Neural cell (in vitro differentiated cells): Measurements from ENCODE around the gene SSBP3. TPM values are rescaled to one million over a fixed set of nuclear protein-coding genes. Genes with fewer than 3 reads are reported as not detected.

Experiments used
- H2AFZ ChIP-seq: fragments of 200-600, 300-800 bp; sonication (generic), shearing (Covaris generic); 2 replicates; pipeline ENCODE4 v1.6.0; 2014; ENCODE audit warnings: low read depth, mild to moderate bottlenecking, antibody characterized with exemption, low read length, moderate library complexity
- H3F3A ChIP-seq: fragments of 200-600 bp; shearing (Covaris generic); 2 replicates; pipeline ENCODE4 v1.6.1; 2016; ENCODE audit warnings: mild to moderate bottlenecking, moderate library complexity, mixed read lengths, antibody characterized with exemption, low read length; ENCODE audit not compliant: insufficient read depth, poor library complexity, severe bottlenecking
- H3K27ac ChIP-seq: fragments of 200-600, 300-800 bp; sonication (generic), shearing (Covaris generic); 2 replicates; pipeline ENCODE4 v1.5.1; 2014; ENCODE audit warnings: mild to moderate bottlenecking, low read length, moderate library complexity
- H3K27me3 ChIP-seq: fragments of 300-800, 200-600 bp; sonication (generic), shearing (Covaris generic); 2 replicates; pipeline ENCODE4 v1.6.0; 2014; ENCODE audit warnings: mild to moderate bottlenecking, low read depth, low read length, moderate library complexity; ENCODE audit not compliant: insufficient read depth
- H3K36me3 ChIP-seq: fragments of 300-800, 200-600 bp; sonication (generic), shearing (Covaris generic); 2 replicates; pipeline ENCODE4 v1.5.1; 2014; ENCODE audit warnings: mild to moderate bottlenecking, antibody characterized with exemption, low read length, moderate library complexity; ENCODE audit not compliant: insufficient read depth
- H3K4me2 ChIP-seq: fragments of 300-800, 200-600 bp; sonication (generic), shearing (Covaris generic); 2 replicates; pipeline ENCODE4 v1.6.0; 2014; ENCODE audit warnings: mild to moderate bottlenecking, low read length
- H3K4me3 ChIP-seq: fragments of 300-800, 200-600 bp; sonication (generic), shearing (Covaris generic); 2 replicates; pipeline ENCODE4 v1.5.1; 2014; ENCODE audit warnings: mild to moderate bottlenecking, low read length, moderate library complexity
- H3K79me2 ChIP-seq: fragments of 200-600 bp; shearing (Covaris generic); replicated peaks from 2 replicates; pipeline ENCODE4 v1.6.0; 2014; ENCODE audit warnings: mild to moderate bottlenecking, low read length, moderate library complexity; ENCODE audit not compliant: insufficient read depth
- H3K9ac ChIP-seq: fragments of 300-800, 200-600 bp; sonication (generic), shearing (Covaris generic); 2 replicates; pipeline ENCODE4 v1.6.1; 2016; ENCODE audit warnings: mild to moderate bottlenecking, low read length, mixed read lengths
- H3K9me2 ChIP-seq: fragments of 200-600 bp; shearing (Covaris generic); 2 replicates; pipeline ENCODE4 v1.6.1; 2016; ENCODE audit warnings: mild to moderate bottlenecking, low read length, mixed read lengths; ENCODE audit not compliant: insufficient read depth
- H3K9me3 ChIP-seq: fragments of 200-600, 300-800 bp; sonication (generic), shearing (Covaris generic); 2 replicates; pipeline ENCODE4 v1.6.1; 2016; ENCODE audit warnings: mild to moderate bottlenecking, mixed run types, low read length, moderate library complexity, mixed read lengths
- H4K20me1 ChIP-seq: fragments of 200-600 bp; shearing (Covaris generic); 2 replicates; pipeline ENCODE4 v1.6.1; 2016; ENCODE audit warnings: mild to moderate bottlenecking, mixed run types; ENCODE audit not compliant: insufficient read depth
- CTCF ChIP-seq: fragments of 450-650 bp; IDR thresholded peaks from 2 replicates; pipeline ENCODE4 v1.5.1; 2014; ENCODE audit warnings: antibody characterized with exemption, mild to moderate bottlenecking, moderate library complexity; ENCODE audit not compliant: poor library complexity, severe bottlenecking
- EP300 ChIP-seq: fragments of 450-650 bp; conservative IDR thresholded peaks from 2 replicates; pipeline ENCODE4 v1.6.1; 2014; ENCODE audit warnings: antibody characterized with exemption, mild to moderate bottlenecking, moderate library complexity; ENCODE audit not compliant: poor library complexity, severe bottlenecking
- EZH2 ChIP-seq: fragments of 200-600, 300-800 bp; shearing (Covaris generic), sonication (generic); IDR thresholded peaks from 2 replicates; pipeline ENCODE4 v1.6.1; 2014; ENCODE audit warnings: antibody characterized with exemption, low read length, borderline replicate concordance, mild to moderate bottlenecking; ENCODE audit not compliant: insufficient read depth, poor library complexity, severe bottlenecking
- MXI1 ChIP-seq: fragments of 450-650 bp; conservative IDR thresholded peaks from 2 replicates; pipeline ENCODE4 v1.6.1; 2014; ENCODE audit warnings: antibody characterized with exemption, mild to moderate bottlenecking; ENCODE audit not compliant: poor library complexity, severe bottlenecking
- POLR2AphosphoS5 ChIP-seq: IDR thresholded peaks from 2 replicates; pipeline ENCODE4 v1.6.1; 2012
- RAD21 ChIP-seq: fragments of 450-650 bp; conservative IDR thresholded peaks from 2 replicates; pipeline ENCODE4 v1.6.1; 2014; ENCODE audit warnings: antibody characterized with exemption, mild to moderate bottlenecking, moderate library complexity
- REST ChIP-seq: IDR thresholded peaks from 2 replicates; pipeline ENCODE4 v1.6.1; 2012; ENCODE audit warnings: borderline replicate concordance
- SMC3 ChIP-seq: fragments of 450-650 bp; conservative IDR thresholded peaks from 2 replicates; pipeline ENCODE4 v1.6.1; 2014; ENCODE audit warnings: antibody characterized with exemption, mild to moderate bottlenecking, moderate library complexity; ENCODE audit not compliant: poor library complexity
- TAF1 ChIP-seq: IDR thresholded peaks from 2 replicates; pipeline ENCODE4 v1.6.1; 2012; ENCODE audit warnings: low read depth
- polyA plus RNA-seq: library from polyadenylated mRNA; depleted of rRNA; stranded (reverse); fragments of >200 nt; gene quantifications from 2 replicates; pipeline ENCODE4 v1.2.3, GENCODE V29; 2014

SSBP3 gene
- polyA plus RNA-seq, 1 donor from 2014 or later = 77.4 TPM

DNA sequence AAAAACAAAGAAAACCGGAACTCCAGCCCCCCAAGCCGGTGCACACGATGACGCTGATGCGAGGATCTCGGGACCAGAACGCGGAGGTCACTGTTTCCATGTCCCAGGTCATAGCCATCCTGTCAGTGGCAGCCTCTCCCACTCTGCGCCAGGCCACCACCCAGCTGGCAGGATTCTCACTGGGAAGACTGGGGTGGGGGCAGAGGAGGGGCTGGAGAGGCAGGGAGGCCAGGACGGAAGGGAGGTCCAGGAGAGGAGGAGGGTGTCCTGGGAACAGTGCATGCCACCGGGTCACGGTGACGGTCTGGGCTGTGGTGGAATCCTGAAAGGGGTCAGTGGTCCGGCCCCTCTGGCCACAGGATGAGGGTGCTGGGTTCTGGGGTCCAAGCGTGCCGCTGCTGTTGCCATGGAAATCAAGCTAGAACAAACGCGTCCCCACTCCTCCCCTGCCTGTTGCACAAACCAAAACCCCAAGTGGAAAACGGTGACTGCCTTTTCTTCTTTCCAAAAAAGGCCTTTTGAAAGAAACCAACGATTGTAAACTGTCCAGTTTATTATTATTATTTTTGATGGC, 180.1 kb downstream of the SSBP3 start:
- Histone ChIP-seq H3F3A (no peaks in the 10 kb centered on the region), H2AFZ (no peak overlapping the region), H3K27me3 (no peaks in the 10 kb centered on the region), H3K36me3 (peaks cover 6% of the 10 kb centered on the region), H4K20me1 (no peaks in the 10 kb centered on the region), H3K9me3 (no peaks in the 10 kb centered on the region), H3K4me2 (no peak overlapping the region), H3K9me2 (no peaks in the 10 kb centered on the region), H3K79me2 (no peaks in the 10 kb centered on the region), H3K9ac (no peak overlapping the region), H3K27ac (no peak overlapping the region), H3K4me3 (no peak overlapping the region)
- TF ChIP-seq EZH2 = no peak
- TF ChIP-seq POLR2AphosphoS5 = peak; percentile 13

GRCh38 chr1:54225378-54225777, 180.8 kb downstream of the SSBP3 start:
- H3K9me2 ChIP-seq = no peaks in the 10 kb centered on the region
- no peaks in the 10 kb centered on the region for H4K20me1 ChIP-seq
- H3K4me3 ChIP-seq = no peak overlapping the region
- peaks cover under 1% of the 10 kb centered on the region for H3K36me3 ChIP-seq
- TF ChIP-seq EZH2 (no peak), RAD21 (no peak), EP300 (no peak), MXI1 (no peak), SMC3 (no peak), CTCF (no peak), POLR2AphosphoS5 (no peak), TAF1 (no peak)
- no peaks in the 10 kb centered on the region for H3K9me3 ChIP-seq
- no peak overlapping the region for H2AFZ ChIP-seq
- H3F3A ChIP-seq = no peaks in the 10 kb centered on the region
- H3K27ac ChIP-seq = no peak overlapping the region
- H3K79me2 ChIP-seq = no peaks in the 10 kb centered on the region
- no peaks in the 10 kb centered on the region for H3K27me3 ChIP-seq
- no peak overlapping the region for H3K9ac ChIP-seq
- H3K4me2 ChIP-seq = no peak overlapping the region

- Histone ChIP-seq H3K4me2 (no peak overlapping the region), H3K36me3 (no peaks in the 10 kb centered on the region), H3K9ac (no peak overlapping the region), H4K20me1 (no peaks in the 10 kb centered on the region), H3K27me3 (no peaks in the 10 kb centered on the region), H3F3A (no peaks in the 10 kb centered on the region), H3K9me3 (no peaks in the 10 kb centered on the region), H3K9me2 (no peaks in the 10 kb centered on the region), H2AFZ (no peak overlapping the region), H3K79me2 (no peaks in the 10 kb centered on the region), H3K4me3 (no peak overlapping the region), H3K27ac (no peak overlapping the region)
- TF ChIP-seq SMC3 (no peak), CTCF (no peak), TAF1 (no peak), RAD21 (no peak), REST (no peak), MXI1 (no peak), EP300 (no peak), POLR2AphosphoS5 (no peak), EZH2 (no peak)
These were observed 182.0 kb downstream of the SSBP3 start for GRCh38 chr1:54224233-54224632.
